Small intestine (tissue), 7 donors: ENCODE measurements around the gene PREX1. TPM values are rescaled to one million over a fixed set of nuclear protein-coding genes. Genes with fewer than 3 reads are reported as not detected.

Source experiments
- DNase-seq, 2 donors: peaks; one replicate each; pipeline versions ENCODE4 v3.0.0 to v3.0.0-alpha.2; 2013
- FAIRE-seq: peaks from 2 replicates; lab custom pipeline; 2012; peaks lifted over from hg19 to GRCh38; lab: Jason Lieb, UNC
- H3K27ac ChIP-seq, 3 donors: one replicate each; pipeline ENCODE4 v1.5.1; 2013; ENCODE audit warnings: low read length in 2 of 3, mild to moderate bottlenecking in 2 of 3, control low read depth in 1 of 3, inconsistent platforms in 1 of 3, low read depth in 1 of 3, moderate library complexity in 1 of 3
- H3K27me3 ChIP-seq, 3 donors: one replicate each; pipeline ENCODE4 v1.6.1; 2013; ENCODE audit warnings: low read length in 3 of 3, inconsistent platforms in 1 of 3; ENCODE audit not compliant: control insufficient read depth in 3 of 3, insufficient read depth in 3 of 3
- H3K36me3 ChIP-seq, 3 donors: one replicate each; pipeline ENCODE4 v1.6.1; 2013; ENCODE audit warnings: low read length in 3 of 3, inconsistent platforms in 1 of 3, low read depth in 1 of 3, mild to moderate bottlenecking in 1 of 3, moderate library complexity in 1 of 3; ENCODE audit not compliant: control insufficient read depth in 3 of 3, insufficient read depth in 2 of 3
- H3K4me1 ChIP-seq, 3 donors: one replicate each; pipeline ENCODE4 v1.6.1; 2013; ENCODE audit warnings: low read length in 2 of 3, inconsistent platforms in 1 of 3, low read depth in 1 of 3, mild to moderate bottlenecking in 1 of 3, moderate library complexity in 1 of 3; ENCODE audit not compliant: control insufficient read depth in 3 of 3, insufficient read depth in 2 of 3
- H3K4me3 ChIP-seq, 3 donors: one replicate each; pipeline ENCODE4 v1.5.1; 2013; ENCODE audit warnings: low read length in 3 of 3, control low read depth in 1 of 3, inconsistent platforms in 1 of 3, low read depth in 1 of 3, mild to moderate bottlenecking in 1 of 3, moderate library complexity in 1 of 3
- H3K9me3 ChIP-seq, 2 donors: one replicate each; pipeline ENCODE4 v1.6.1; 2013; ENCODE audit warnings: low read depth in 1 of 2, low read length in 1 of 2; ENCODE audit not compliant: control insufficient read depth in 2 of 2, insufficient read depth in 1 of 2
- WGBS, 3 donors: extraction: QIAGEN DNeasy Blood & Tissue Kit; methylation state at CpG; one replicate each; pipeline ENCODE4 v1.1.7; 2013; 5-methylcytosine and 5-hydroxymethylcytosine counted together
- polyA plus RNA-seq, 4 donors: library from polyadenylated mRNA; stranded (reverse) in 3 of 4; unstranded in 1 of 4; fragments of 200-250 nt in 3 of 4; fragments of 120-200 nt in 1 of 4; gene quantifications; one replicate each; pipeline versions ENCODE4 v1.2.1 to v1.2.3, GENCODE V29; 2013
- donor health status: healthy with polysubstance abuse.
- donor health status: control.
- donor health status: control.
- donor health status: Bipolar disorder and iron deficiency.
- donor health status: healthy.

The PREX1 gene
- polyA plus RNA-seq, 4 donors, result 1.8 to 9.9 (median 8.0) TPM

GRCh38 chr20:48819821-48820648, 7.8 kb downstream of the PREX1 start:
- WGBS, 3 donors, result 44 to 53% (median 46%) methylated on average over 15 of the region's 15 CpGs
- no peaks in the 10 kb centered on the region for H3K36me3 ChIP-seq

GRCh38 chr20:48819089-48819488, 8.7 kb downstream of the PREX1 start:
- FAIRE-seq (no peak), DNase-seq (no peak)
- H3K36me3 ChIP-seq, result no peaks in the 10 kb centered on the region
- peak overlapping the region in 1 of 3 donors; percentile 52 for H3K27ac ChIP-seq
- peaks cover 0 to 11% (median 0%) of the 10 kb centered on the region in 3 donors for H3K27me3 ChIP-seq
- WGBS, 3 donors, result 72 to 83% (median 81%) methylated on average over 3 of the region's 3 CpGs
- H3K4me1 ChIP-seq, result no peaks in the 10 kb centered on the region
- H3K9me3 ChIP-seq, result peaks cover 0 to 2% of the 10 kb centered on the region in 2 donors
- no peak overlapping the region for H3K4me3 ChIP-seq

More at GRCh38 chr20:48819821-48820648, 7.8 kb downstream of the PREX1 start:
- DNase-seq (no peak), FAIRE-seq (no peak)
- Histone ChIP-seq H3K9me3 (no peaks in the 10 kb centered on the region), H3K4me3 (no peak overlapping the region), H3K27me3 (peaks cover 0 to 11% (median 0%) of the 10 kb centered on the region in 3 donors), H3K27ac (no peak overlapping the region), H3K4me1 (no peaks in the 10 kb centered on the region)

GRCh38 chr20:48818481-48818987, 9.3 kb downstream of the PREX1 start:
- WGBS, 3 donors, result 32 to 51% (median 41%) methylated on average over 11 of the region's 11 CpGs
- no peak for FAIRE-seq
- Histone ChIP-seq H3K36me3 (no peaks in the 10 kb centered on the region), H3K4me3 (no peak overlapping the region), H3K4me1 (no peaks in the 10 kb centered on the region), H3K9me3 (peaks cover 0 to 2% of the 10 kb centered on the region in 2 donors), H3K27ac (peak overlapping the region in 1 of 3 donors; percentile 52), H3K27me3 (peaks cover 0 to 11% (median 0%) of the 10 kb centered on the region in 3 donors)
- DNase-seq, result no peak

- Histone ChIP-seq H3K27ac (peak overlapping the region in 1 of 3 donors; percentile 8), H3K4me3 (no peak overlapping the region)
Measured at GRCh38 chr20:48818031-48818370, 9.8 kb downstream of the PREX1 start.

GRCh38 chr20:48817367-48818030, 10.3 kb downstream of the PREX1 start:
- FAIRE-seq (no peak), DNase-seq (no peak)
- peaks cover 0 to 2% of the 10 kb centered on the region in 2 donors for H3K9me3 ChIP-seq
- H3K4me3 ChIP-seq, result no peak overlapping the region
- H3K27ac ChIP-seq, result no peak overlapping the region
- H3K27me3 ChIP-seq, result peaks cover 0 to 11% (median 0%) of the 10 kb centered on the region in 3 donors
- 71 to 88% (median 86%) methylated on average over 4 of the region's 4 CpGs for WGBS, 3 donors
- H3K4me1 ChIP-seq, result no peaks in the 10 kb centered on the region
- no peaks in the 10 kb centered on the region for H3K36me3 ChIP-seq

More at GRCh38 chr20:48818031-48818370, 9.8 kb downstream of the PREX1 start:
- FAIRE-seq, result no peak
- Histone ChIP-seq H3K27me3 (peaks cover 0 to 11% (median 0%) of the 10 kb centered on the region in 3 donors), H3K4me1 (no peaks in the 10 kb centered on the region), H3K36me3 (no peaks in the 10 kb centered on the region), H3K9me3 (peaks cover 0 to 2% of the 10 kb centered on the region in 2 donors)
- WGBS, 3 donors, result 71 to 80% (median 79%) methylated on average over 7 of the region's 7 CpGs
- no peak for DNase-seq

- DNase-seq, result no peak
- no peak overlapping the region for H3K4me3 ChIP-seq
- no peak for FAIRE-seq
- H3K9me3 ChIP-seq, result peaks cover 0 to 2% of the 10 kb centered on the region in 2 donors
- H3K36me3 ChIP-seq, result no peaks in the 10 kb centered on the region
- 72 to 81% (median 73%) methylated on average over 14 of the region's 14 CpGs for WGBS, 3 donors
- peaks cover 0 to 9% (median 0%) of the 10 kb centered on the region in 3 donors for H3K27me3 ChIP-seq
- no peaks in the 10 kb centered on the region for H3K4me1 ChIP-seq
- H3K27ac ChIP-seq, result no peak overlapping the region
Measured at GRCh38 chr20:48816282-48817205, 11.3 kb downstream of the PREX1 start.

GRCh38 chr20:48815537-48815936, 12.3 kb downstream of the PREX1 start:
- WGBS, 3 donors, result 80 to 90% (median 84%) methylated on average over 12 of the region's 12 CpGs
- H3K27ac ChIP-seq, result no peak overlapping the region
- DNase-seq (no peak), FAIRE-seq (no peak)
- peaks cover 0 to 2% of the 10 kb centered on the region in 2 donors for H3K9me3 ChIP-seq
- no peaks in the 10 kb centered on the region for H3K4me1 ChIP-seq
- H3K27me3 ChIP-seq, result peaks cover 0 to 6% (median 0%) of the 10 kb centered on the region in 3 donors
- H3K36me3 ChIP-seq, result no peaks in the 10 kb centered on the region
- H3K4me3 ChIP-seq, result no peak overlapping the region
